BJ (cell line): Measurements from ENCODE around the gene GCLC. TPM values are rescaled to one million over a fixed set of nuclear protein-coding genes. Genes with fewer than 3 reads are reported as not detected.

Source experiments
- CTCF ChIA-PET: fragments of 350-600 bp; formaldehyde crosslinking; extraction: SDS; loops from one replicate; lab custom pipeline; 2021; ENCODE audit warnings: antibody characterized with exemption, inconsistent platforms; lab: Yijun Ruan, JAX
- POLR2A ChIA-PET: fragments of 300-600 bp; sonication (Branson Sonifier 250); formaldehyde crosslinking; extraction: SDS; loops from one replicate; lab custom pipeline; 2021; ENCODE audit warnings: antibody characterized with exemption; lab: Charles Lee
- DNase-seq: peaks from one replicate; pipeline ENCODE4 v3.0.0-alpha.2; 2011; ENCODE audit warnings: low read depth
- H3K27me3 ChIP-seq: 2 replicates; pipeline ENCODE4 v1.6.0; 2011; ENCODE audit warnings: low read length; ENCODE audit not compliant: control insufficient read depth, insufficient read depth
- H3K36me3 ChIP-seq: 2 replicates; pipeline ENCODE4 v1.5.1; 2011; ENCODE audit warnings: low read length; ENCODE audit not compliant: control insufficient read depth, insufficient read depth
- H3K4me3 ChIP-seq: 2 replicates; pipeline ENCODE4 v1.5.1; 2011; ENCODE audit warnings: low read depth, mild to moderate bottlenecking, control low read depth, low read length
- CTCF ChIP-seq: IDR thresholded peaks from 2 replicates; pipeline ENCODE4 v1.5.1; 2011; ENCODE audit warnings: low read depth, mild to moderate bottlenecking, control low read depth, inconsistent platforms, low read length, moderate library complexity; ENCODE audit not compliant: insufficient read depth
- polyA plus RNA-seq: library from polyadenylated mRNA; depleted of rRNA; stranded (reverse); fragments of >200 nt; gene quantifications from 2 replicates; pipeline ENCODE4 v1.2.3, GENCODE V29; 2011

Gene GCLC
- polyA plus RNA-seq, 1 experiment, result 8.4 TPM

GRCh38 chr6:53504512-53504911 is 40.4 kb downstream of the GCLC start:
- ChIA-PET CTCF (interaction anchor here (1.0 kb wide), 1 partner anchor 9 kb away, joined by 5 read pairs; no protein-coding TSS in a partner anchor), POLR2A (no interaction called here)
- no peak for DNase-seq
- H3K27me3 ChIP-seq, result no peaks in the 10 kb centered on the region
- H3K4me3 ChIP-seq, result no peak overlapping the region
- peaks cover 6% of the 10 kb centered on the region for H3K36me3 ChIP-seq
- no peak for TF ChIP-seq CTCF

GRCh38 chr6:53503060-53503459 is 41.8 kb downstream of the GCLC start:
- DNase-seq, result no peak
- Histone ChIP-seq H3K27me3 (no peaks in the 10 kb centered on the region), H3K36me3 (peaks cover 7% of the 10 kb centered on the region), H3K4me3 (no peak overlapping the region)
- POLR2A ChIA-PET, result no interaction called here
- CTCF ChIA-PET, result no interaction called here
- TF ChIP-seq CTCF, result no peak

GRCh38 chr6:53501432-53501831 is 43.5 kb downstream of the GCLC start:
- POLR2A ChIA-PET, result no interaction called here
- CTCF ChIA-PET, result interaction anchor here (1.4 to 1.7 kb wide), 2 partner anchors 8 to 150 kb away, joined by 3 to 4 read pairs; no protein-coding TSS in a partner anchor
- peaks cover 7% of the 10 kb centered on the region for H3K36me3 ChIP-seq

GRCh38 chr6:53500095-53500494 is 44.8 kb downstream of the GCLC start:
- no peak for TF ChIP-seq CTCF
- POLR2A ChIA-PET, result no interaction called here
- CTCF ChIA-PET, result interaction anchor here (0.8 to 1.0 kb wide), 2 partner anchors 150 to 228 kb away, joined by 3 read pairs; no protein-coding TSS in a partner anchor

More at GRCh38 chr6:53501432-53501831, 43.5 kb downstream of the GCLC start:
- no peak for DNase-seq
- TF ChIP-seq CTCF, result no peak
- Histone ChIP-seq H3K4me3 (no peak overlapping the region), H3K27me3 (no peaks in the 10 kb centered on the region)

GRCh38 chr6:53499094-53499493 is 45.8 kb downstream of the GCLC start:
- H3K36me3 ChIP-seq, result peaks cover 1% of the 10 kb centered on the region; the same call in 1 of the 2 replicates
- H3K27me3 ChIP-seq, result no peaks in the 10 kb centered on the region
- ChIA-PET CTCF (interaction anchor here (0.5 kb wide), 1 partner anchor 15 kb away, joined by 4 read pairs; no protein-coding TSS in a partner anchor), POLR2A (no interaction called here)
- no peak overlapping the region for H3K4me3 ChIP-seq
- no peak for DNase-seq
- no peak for TF ChIP-seq CTCF

More at GRCh38 chr6:53500095-53500494, 44.8 kb downstream of the GCLC start:
- no peak for DNase-seq
- Histone ChIP-seq H3K36me3 (peaks cover 5% of the 10 kb centered on the region), H3K4me3 (no peak overlapping the region), H3K27me3 (no peaks in the 10 kb centered on the region)
